ENCODE results near the gene RNLS.

GRCh38 chr10:88238615-88238914 is 344.6 kb downstream of the RNLS start:
- no peak for TF ChIP-seq TOX (CRISPR knock-in tag; IDR thresholded peaks at IDR 0.05; ENCODE audit: borderline replicate concordance)
- TF ChIP-seq, protein P1, sequence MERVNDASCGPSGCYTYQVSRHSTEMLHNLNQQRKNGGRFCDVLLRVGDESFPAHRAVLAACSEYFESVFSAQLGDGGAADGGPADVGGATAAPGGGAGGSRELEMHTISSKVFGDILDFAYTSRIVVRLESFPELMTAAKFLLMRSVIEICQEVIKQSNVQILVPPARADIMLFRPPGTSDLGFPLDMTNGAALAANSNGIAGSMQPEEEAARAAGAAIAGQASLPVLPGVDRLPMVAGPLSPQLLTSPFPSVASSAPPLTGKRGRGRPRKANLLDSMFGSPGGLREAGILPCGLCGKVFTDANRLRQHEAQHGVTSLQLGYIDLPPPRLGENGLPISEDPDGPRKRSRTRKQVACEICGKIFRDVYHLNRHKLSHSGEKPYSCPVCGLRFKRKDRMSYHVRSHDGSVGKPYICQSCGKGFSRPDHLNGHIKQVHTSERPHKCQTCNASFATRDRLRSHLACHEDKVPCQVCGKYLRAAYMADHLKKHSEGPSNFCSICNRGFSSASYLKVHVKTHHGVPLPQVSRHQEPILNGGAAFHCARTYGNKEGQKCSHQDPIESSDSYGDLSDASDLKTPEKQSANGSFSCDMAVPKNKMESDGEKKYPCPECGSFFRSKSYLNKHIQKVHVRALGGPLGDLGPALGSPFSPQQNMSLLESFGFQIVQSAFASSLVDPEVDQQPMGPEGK (CRISPR knock-in tag; IDR thresholded peaks at IDR 0.05; ENCODE audit: borderline replicate concordance): no peak
- TF ChIP-seq ISL1 (CRISPR knock-in tag; IDR thresholded peaks at IDR 0.05): no peak
- no peak for TF ChIP-seq CREB5 (CRISPR knock-in tag; IDR thresholded peaks at IDR 0.05; ENCODE audit: low read depth)
- no peak for TF ChIP-seq PPARA (CRISPR knock-in tag; IDR thresholded peaks at IDR 0.05; ENCODE audit: borderline replicate concordance)
- TF ChIP-seq, protein P2, sequence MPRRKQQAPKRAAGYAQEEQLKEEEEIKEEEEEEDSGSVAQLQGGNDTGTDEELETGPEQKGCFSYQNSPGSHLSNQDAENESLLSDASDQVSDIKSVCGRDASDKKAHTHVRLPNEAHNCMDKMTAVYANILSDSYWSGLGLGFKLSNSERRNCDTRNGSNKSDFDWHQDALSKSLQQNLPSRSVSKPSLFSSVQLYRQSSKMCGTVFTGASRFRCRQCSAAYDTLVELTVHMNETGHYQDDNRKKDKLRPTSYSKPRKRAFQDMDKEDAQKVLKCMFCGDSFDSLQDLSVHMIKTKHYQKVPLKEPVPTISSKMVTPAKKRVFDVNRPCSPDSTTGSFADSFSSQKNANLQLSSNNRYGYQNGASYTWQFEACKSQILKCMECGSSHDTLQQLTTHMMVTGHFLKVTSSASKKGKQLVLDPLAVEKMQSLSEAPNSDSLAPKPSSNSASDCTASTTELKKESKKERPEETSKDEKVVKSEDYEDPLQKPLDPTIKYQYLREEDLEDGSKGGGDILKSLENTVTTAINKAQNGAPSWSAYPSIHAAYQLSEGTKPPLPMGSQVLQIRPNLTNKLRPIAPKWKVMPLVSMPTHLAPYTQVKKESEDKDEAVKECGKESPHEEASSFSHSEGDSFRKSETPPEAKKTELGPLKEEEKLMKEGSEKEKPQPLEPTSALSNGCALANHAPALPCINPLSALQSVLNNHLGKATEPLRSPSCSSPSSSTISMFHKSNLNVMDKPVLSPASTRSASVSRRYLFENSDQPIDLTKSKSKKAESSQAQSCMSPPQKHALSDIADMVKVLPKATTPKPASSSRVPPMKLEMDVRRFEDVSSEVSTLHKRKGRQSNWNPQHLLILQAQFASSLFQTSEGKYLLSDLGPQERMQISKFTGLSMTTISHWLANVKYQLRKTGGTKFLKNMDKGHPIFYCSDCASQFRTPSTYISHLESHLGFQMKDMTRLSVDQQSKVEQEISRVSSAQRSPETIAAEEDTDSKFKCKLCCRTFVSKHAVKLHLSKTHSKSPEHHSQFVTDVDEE (CRISPR knock-in tag; IDR thresholded peaks at IDR 0.05): no peak
- no peak for TF ChIP-seq SNAI2 (CRISPR knock-in tag; IDR thresholded peaks at IDR 0.05)
- no peak for TF ChIP-seq ZC3H10 (CRISPR knock-in tag; IDR thresholded peaks at IDR 0.05)
- TF ChIP-seq ZFP30 (CRISPR knock-in tag; IDR thresholded peaks at IDR 0.05): no peak
- TF ChIP-seq RARB (CRISPR knock-in tag; IDR thresholded peaks at IDR 0.05): no peak
- TF ChIP-seq ZFP3 (CRISPR knock-in tag; IDR thresholded peaks at IDR 0.05): no peak
- TF ChIP-seq ARNTL (CRISPR knock-in tag; IDR thresholded peaks at IDR 0.05; ENCODE audit: borderline replicate concordance, low read depth): no peak

All from SK-N-SH treated with all-trans-retinoic acid at 6 μM for 48 hours (cell line).